ENCODE data around the gene GNAZ. TPM values are rescaled to one million over a fixed set of nuclear protein-coding genes. Genes with fewer than 3 reads are reported as not detected.

The GNAZ gene
- total RNA-seq, 1 experiment from 2014 or later: 5.0 TPM

DNA sequence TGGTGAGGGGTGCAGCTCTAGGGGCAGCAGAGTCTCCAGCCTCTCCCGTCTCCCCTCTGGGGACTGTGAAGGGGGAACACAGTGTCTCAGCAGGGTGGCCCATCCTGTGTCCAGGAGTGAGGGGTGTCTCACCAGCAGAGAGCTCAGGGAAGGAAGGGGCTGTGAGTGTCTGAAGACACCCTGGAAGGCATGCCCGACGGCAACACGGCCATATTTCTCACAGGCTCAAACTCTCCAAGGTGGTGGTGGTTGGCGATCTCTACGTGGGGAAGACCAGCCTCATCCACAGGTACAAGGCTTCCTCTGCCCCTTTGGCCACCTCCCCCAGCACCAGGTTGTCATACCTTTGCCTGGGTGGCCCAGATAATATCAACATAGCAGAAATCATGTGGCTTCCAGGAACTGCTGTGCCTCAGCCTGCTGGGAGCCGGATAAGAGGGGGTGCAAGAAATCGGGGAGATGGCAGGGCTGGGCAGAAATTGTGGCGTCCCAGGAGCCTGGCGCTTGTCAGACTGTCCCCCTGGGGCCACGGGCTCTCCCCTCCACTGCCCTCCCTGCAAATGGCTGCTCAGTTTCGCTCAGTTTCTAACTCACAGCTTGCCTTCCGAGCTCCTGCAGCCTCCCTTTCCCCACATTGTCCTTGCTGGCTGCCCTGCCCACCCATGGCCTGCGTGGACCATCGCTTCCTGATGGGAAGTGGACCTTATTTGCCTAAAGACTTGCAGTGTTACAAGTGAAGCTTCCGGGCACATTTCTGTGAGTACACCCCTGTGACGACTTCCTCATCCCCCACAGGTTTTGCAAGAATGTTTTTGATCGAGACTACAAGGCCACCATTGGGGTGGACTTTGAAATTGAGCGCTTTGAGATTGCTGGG, 82.2 kb downstream of the GNAZ start:
- no peak for DNase-seq
- TF ChIP-seq, protein P1, sequence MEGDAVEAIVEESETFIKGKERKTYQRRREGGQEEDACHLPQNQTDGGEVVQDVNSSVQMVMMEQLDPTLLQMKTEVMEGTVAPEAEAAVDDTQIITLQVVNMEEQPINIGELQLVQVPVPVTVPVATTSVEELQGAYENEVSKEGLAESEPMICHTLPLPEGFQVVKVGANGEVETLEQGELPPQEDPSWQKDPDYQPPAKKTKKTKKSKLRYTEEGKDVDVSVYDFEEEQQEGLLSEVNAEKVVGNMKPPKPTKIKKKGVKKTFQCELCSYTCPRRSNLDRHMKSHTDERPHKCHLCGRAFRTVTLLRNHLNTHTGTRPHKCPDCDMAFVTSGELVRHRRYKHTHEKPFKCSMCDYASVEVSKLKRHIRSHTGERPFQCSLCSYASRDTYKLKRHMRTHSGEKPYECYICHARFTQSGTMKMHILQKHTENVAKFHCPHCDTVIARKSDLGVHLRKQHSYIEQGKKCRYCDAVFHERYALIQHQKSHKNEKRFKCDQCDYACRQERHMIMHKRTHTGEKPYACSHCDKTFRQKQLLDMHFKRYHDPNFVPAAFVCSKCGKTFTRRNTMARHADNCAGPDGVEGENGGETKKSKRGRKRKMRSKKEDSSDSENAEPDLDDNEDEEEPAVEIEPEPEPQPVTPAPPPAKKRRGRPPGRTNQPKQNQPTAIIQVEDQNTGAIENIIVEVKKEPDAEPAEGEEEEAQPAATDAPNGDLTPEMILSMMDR (conservative IDR thresholded peaks at IDR 0.05): no peak
- H4K20me1 ChIP-seq (ENCODE audit: control insufficient read depth, insufficient read depth, insufficient read length): no peaks in the 10 kb centered on the region
- no peak overlapping the region for H3K9ac ChIP-seq (ENCODE audit: extremely low read depth, insufficient read length, low read length)
- no peaks in the 10 kb centered on the region; the same call in 1 of the 2 replicates for H3K27me3 ChIP-seq (ENCODE audit: insufficient read depth, low read length)
- no peaks in the 10 kb centered on the region for H3K79me1 ChIP-seq (ENCODE audit: insufficient read depth, low read depth, low read length, poor library complexity, severe bottlenecking)
- no peak overlapping the region for H4K8ac ChIP-seq (replicated peaks; ENCODE audit: insufficient read length, low read depth, low read length)
- no peak overlapping the region for H4K5ac ChIP-seq (ENCODE audit: insufficient read length, low read depth, low read length)
- no peak overlapping the region for H3K4me2 ChIP-seq (ENCODE audit: insufficient read depth, insufficient read length, low read length)
- H2AK5ac ChIP-seq (ENCODE audit: insufficient read length, low read length): no peak overlapping the region
- H3K4me1 Mint-ChIP-seq: peaks cover 38 to 44% of the 10 kb centered on the region in 2 experiments
- no peak overlapping the region for H3T11ph ChIP-seq (ENCODE audit: low read length)
- H2BK15ac ChIP-seq (ENCODE audit: low read depth, low read length): no peak overlapping the region
- no peak overlapping the region for H4K91ac ChIP-seq (ENCODE audit: insufficient read length, low read depth, low read length)
- H3K36me3 Mint-ChIP-seq (ENCODE audit: insufficient read depth in 1 of 3, low read depth in 3 of 3): peaks cover 0 to 4% (median 0%) of the 10 kb centered on the region in 3 experiments; a peak in 3 of 7 replicates
- no peak overlapping the region for H3K23ac ChIP-seq (ENCODE audit: insufficient read length, low read depth, low read length)
- H3K23me2 ChIP-seq (ENCODE audit: insufficient read length, low read depth, low read length, poor library complexity, severe bottlenecking): no peaks in the 10 kb centered on the region
- H3K27me3 Mint-ChIP-seq (ENCODE audit: low read depth): peaks cover 25% of the 10 kb centered on the region
- no peak overlapping the region for H3K56ac ChIP-seq (ENCODE audit: insufficient read length, low read depth, low read length)
- H3K9me3 ChIP-seq (ENCODE audit: control insufficient read depth, low read depth, low read length): no peaks in the 10 kb centered on the region
- no peaks in the 10 kb centered on the region for H3K9me3 Mint-ChIP-seq
- H3K4ac ChIP-seq (ENCODE audit: low read depth, low read length): no peak overlapping the region
- H3K27ac ChIP-seq (ENCODE audit: insufficient read length, low read depth, low read length): no peak overlapping the region
- no peak overlapping the region for H2AFZ ChIP-seq (ENCODE audit: low read length)
- no peak overlapping the region for H3K18ac ChIP-seq (ENCODE audit: insufficient read length, low read depth, low read length)
- no peaks in the 10 kb centered on the region for H3K79me2 ChIP-seq (ENCODE audit: insufficient read depth, low read length)
- H2BK120ac ChIP-seq (ENCODE audit: low read depth, low read length, poor library complexity, severe bottlenecking): no peak overlapping the region
- no peak overlapping the region; a peak in 1 of 7 replicates for H3K27ac Mint-ChIP-seq
- no CpG with 5 or more reads among the region's 19 CpGs for WGBS (ENCODE audit: extremely low coverage, insufficient read length, low lambda C conversion rate)
- no peak overlapping the region for H2BK5ac ChIP-seq (ENCODE audit: insufficient read length, low read length)
- no peak overlapping the region for H3K14ac ChIP-seq (ENCODE audit: insufficient read depth, low read length)
- H3K4me1 ChIP-seq (ENCODE audit: insufficient read depth, low read length): peaks cover 3% of the 10 kb centered on the region; the same call in 1 of the 2 replicates
- H2BK20ac ChIP-seq (ENCODE audit: low read depth, low read length, poor library complexity, severe bottlenecking): no peak overlapping the region
- H3K4me3 Mint-ChIP-seq: no peak overlapping the region
- H2BK12ac ChIP-seq (ENCODE audit: insufficient read length, low read depth, low read length): no peak overlapping the region
